Bronchial epithelial cell (primary cell): Measurements from ENCODE around the gene TUBB6. TPM values are rescaled to one million over a fixed set of nuclear protein-coding genes. Genes with fewer than 3 reads are reported as not detected.
A peak's percentile ranks its signal among the peaks of the same experiment; 100 is the strongest.

Experiments used
- DNase-seq: peaks from one replicate; pipeline ENCODE4 v3.0.0-alpha.2; 2010; ENCODE audit warnings: low read depth
- FAIRE-seq: peaks from 2 replicates; lab custom pipeline; 2011; peaks lifted over from hg19 to GRCh38; lab: Jason Lieb, UNC
- H3K27me3 ChIP-seq: 2 replicates; pipeline ENCODE4 v1.5.1; 2011; ENCODE audit warnings: low read length; ENCODE audit not compliant: control insufficient read depth, insufficient read depth
- H3K36me3 ChIP-seq: 2 replicates; pipeline ENCODE4 v1.5.1; 2011; ENCODE audit warnings: low read length; ENCODE audit not compliant: control insufficient read depth, insufficient read depth
- H3K4me3 ChIP-seq: 2 replicates; pipeline ENCODE4 v1.5.1; 2011; ENCODE audit warnings: mild to moderate bottlenecking, low read depth, low read length, control low read depth
- total RNA-seq: library from RNA; depleted of rRNA; stranded (reverse); fragments of >200 nt; gene quantifications from 2 replicates; pipeline ENCODE4 v1.2.1, GENCODE V29; 2014
- TF ChIP-seq, protein P1 (sequence below): IDR thresholded peaks from 2 replicates; pipeline ENCODE4 v1.5.1; 2011; ENCODE audit warnings: mild to moderate bottlenecking, moderate library complexity, low read length, control low read depth, inconsistent platforms; ENCODE audit not compliant: insufficient read depth, severe bottlenecking

The TUBB6 gene
- 468 and 922 TPM in 2 replicates for total RNA-seq

DNA sequence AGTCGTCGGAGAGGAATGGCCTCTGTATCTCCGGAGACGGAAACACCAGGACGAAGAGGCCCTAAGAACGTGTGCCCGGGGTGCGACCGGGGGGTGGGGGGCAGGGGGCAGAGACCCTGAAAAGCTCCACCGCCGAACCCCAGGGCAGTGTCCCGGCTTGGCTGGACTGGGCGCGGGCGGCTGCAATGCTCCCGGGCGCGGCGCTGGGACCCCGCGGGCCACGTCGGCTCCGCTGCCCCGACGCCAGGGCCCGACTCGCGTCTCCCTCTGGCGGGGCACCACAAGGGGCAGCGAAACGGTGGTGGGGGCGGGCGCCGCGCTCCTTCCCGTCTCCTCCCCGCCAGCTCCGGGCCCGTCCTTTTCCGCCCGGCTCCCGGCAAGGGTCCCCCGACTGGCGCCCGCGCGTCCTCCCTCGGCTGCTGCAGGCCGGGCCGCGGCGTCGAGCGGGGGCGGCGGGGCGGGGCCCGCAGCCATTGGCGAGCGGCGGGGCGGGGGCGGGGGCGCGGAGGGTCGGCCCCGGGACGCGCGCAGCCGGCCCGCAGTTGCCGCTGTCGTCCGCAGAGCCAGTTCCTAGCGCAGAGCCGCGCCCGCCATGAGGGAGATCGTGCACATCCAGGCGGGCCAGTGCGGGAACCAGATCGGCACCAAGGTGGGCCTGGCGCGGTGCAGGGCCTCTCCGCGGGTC is at the start of gene TUBB6:
Gene TUBB6, plus strand, starts transcription at position 541 of the 685 bp plus-strand sequence. Its CDS starts 52 bp downstream, at position 593.
- Histone ChIP-seq H3K4me3 (peak within 1 kb of the TSS; percentile 84), H3K27me3 (no peaks in the 10 kb centered on the region), H3K36me3 (peaks cover 11% of the 10 kb centered on the region)
- FAIRE-seq (no peak), DNase-seq (peak; percentile 44)
- TF ChIP-seq, protein P1, sequence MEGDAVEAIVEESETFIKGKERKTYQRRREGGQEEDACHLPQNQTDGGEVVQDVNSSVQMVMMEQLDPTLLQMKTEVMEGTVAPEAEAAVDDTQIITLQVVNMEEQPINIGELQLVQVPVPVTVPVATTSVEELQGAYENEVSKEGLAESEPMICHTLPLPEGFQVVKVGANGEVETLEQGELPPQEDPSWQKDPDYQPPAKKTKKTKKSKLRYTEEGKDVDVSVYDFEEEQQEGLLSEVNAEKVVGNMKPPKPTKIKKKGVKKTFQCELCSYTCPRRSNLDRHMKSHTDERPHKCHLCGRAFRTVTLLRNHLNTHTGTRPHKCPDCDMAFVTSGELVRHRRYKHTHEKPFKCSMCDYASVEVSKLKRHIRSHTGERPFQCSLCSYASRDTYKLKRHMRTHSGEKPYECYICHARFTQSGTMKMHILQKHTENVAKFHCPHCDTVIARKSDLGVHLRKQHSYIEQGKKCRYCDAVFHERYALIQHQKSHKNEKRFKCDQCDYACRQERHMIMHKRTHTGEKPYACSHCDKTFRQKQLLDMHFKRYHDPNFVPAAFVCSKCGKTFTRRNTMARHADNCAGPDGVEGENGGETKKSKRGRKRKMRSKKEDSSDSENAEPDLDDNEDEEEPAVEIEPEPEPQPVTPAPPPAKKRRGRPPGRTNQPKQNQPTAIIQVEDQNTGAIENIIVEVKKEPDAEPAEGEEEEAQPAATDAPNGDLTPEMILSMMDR = no peak

DNA sequence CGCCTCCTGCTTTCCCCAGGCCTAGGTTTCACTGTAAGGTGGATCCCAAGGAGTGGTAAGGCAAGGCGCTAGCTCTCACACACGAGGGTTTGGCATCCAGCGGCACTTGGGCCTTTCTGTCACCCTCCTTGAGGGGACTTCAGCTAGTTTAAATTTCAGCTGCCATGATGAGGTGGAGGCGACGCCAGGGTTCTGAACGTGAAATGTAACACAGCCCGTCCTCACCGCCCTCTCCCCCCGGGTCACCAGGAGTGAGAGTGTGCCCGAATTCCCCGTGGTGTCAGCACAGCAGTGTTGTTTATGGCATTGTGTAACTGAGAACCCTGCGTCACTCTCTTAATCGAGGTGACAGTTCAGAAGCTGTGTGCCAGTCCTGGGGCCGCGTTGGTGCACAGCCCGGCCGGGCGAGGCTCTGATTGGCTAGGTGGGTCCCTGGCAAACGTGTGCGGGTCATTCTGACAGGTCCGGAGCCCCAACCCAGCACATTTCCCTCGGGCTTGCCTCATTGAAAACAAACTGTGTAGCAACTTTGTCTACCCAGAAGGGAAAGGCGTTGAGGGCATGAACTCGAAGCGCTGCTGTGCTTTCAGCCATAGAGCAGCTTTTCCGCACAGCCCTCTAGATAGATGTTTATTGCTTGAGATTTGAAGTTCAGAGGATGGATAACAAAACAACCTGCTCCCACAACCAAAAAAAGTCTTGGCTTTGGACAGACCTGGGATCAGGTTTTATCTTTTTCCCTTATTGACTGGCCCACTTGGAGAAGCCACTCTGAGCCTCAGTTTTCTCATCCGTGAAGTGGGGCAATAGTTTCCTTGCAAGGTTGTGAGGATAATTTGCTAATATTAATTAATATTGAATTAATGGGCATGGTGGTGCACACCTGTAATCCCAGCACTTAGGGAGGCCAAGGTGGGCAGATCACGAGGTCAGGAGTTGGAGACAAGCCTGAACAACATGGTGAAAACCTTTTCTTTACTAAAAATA is 49.0 kb upstream of the TUBB6 start:
- peaks cover under 1% of the 10 kb centered on the region for H3K27me3 ChIP-seq
- no peak for DNase-seq
- H3K36me3 ChIP-seq = no peaks in the 10 kb centered on the region
- TF ChIP-seq, protein P1 = no peak
- no peak overlapping the region for H3K4me3 ChIP-seq
- no peak for FAIRE-seq

DNA sequence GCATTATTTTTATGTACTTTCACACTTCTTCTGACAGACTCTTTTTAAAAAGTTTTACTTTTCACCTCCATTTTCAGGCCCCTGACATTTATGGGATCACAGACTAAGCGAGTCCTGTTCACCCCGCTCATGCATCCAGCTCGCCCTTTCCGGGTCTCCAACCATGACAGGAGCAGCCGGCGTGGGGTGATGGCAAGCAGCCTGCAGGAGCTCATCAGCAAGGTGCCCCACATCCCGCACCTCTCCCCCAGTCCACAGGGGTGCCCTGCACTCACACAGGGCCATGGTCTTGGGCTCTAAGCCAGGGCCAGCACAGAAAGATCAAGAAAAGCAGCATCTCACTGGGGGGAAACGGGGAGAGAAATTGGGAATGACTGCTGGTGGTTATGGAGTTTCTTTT is 45.3 kb upstream of the TUBB6 start:
- peaks cover 3% of the 10 kb centered on the region for H3K27me3 ChIP-seq
- TF ChIP-seq, protein P1 = no peak
- H3K36me3 ChIP-seq = no peaks in the 10 kb centered on the region
- no peak for DNase-seq
- no peak for FAIRE-seq
- no peak overlapping the region for H3K4me3 ChIP-seq

DNA sequence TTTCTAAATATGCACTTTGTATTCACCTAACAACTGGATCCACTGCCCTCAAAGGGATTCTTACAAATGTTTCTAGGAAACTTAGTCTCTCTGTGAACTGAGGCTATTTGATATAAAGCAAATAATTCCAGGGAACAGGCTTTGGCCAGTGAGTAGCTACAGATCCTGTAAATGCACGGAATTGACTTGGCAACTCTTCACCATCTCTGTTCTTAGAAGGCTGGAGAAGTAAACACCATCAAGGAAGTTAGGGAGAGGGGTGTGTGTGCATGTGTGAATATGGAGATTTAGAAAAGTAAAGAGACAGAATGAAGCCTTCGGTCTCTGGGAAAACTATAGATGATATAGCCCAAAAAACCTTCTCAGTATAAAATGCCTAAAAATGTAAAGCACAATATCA is 43.2 kb upstream of the TUBB6 start:
- no peak for FAIRE-seq

DNA sequence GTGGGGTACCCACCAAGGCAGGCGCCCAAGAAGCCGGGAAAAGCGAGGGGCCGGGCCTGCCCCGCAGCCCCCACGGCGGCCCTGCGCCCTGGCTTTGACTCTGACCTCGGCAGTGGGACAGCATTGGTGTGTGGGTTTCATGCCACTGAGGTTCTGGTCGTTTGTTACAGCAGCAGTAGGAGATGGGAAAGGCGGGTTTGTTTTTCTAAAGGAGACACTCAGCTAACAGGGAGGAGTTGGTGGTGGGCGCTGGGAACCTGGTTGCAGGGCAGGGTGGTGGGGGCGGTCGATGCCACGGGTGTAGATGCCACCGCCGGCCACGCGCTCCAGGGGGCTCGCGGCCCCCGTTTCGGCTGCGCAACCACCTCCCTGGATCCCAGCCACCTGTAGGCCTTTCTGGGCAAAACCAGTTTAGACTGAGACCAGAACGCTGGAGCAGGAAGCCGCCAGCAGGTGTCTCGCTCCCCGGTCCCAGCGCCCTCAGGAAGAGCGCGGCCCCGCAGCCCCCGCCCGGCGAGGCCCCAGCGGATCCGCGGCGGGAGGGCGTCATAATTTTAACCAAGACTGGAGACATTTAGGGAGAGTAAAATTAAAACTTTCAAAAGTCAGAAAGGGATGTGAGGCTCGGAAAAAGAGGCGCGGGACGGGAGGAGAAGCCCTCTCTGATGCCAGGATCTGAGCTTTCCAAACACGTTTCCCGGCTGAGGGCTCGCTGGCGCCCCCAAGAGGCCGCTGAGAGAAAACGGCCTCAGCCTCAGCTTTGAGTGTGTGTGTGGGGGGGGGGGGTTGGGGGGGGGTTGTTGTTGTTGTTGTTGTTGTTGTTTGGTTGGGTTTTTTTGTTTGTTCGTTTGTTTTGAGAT is 36.4 kb upstream of the TUBB6 start:
- peak; percentile 54 for DNase-seq
- FAIRE-seq = no peak
- TF ChIP-seq, protein P1 = peak; percentile 68
- H3K36me3 ChIP-seq = no peaks in the 10 kb centered on the region
- no peaks in the 10 kb centered on the region for H3K27me3 ChIP-seq
- H3K4me3 ChIP-seq = peak overlapping the region; percentile 40

More for the DNA sequence above, 43.2 kb upstream of the TUBB6 start:
- H3K27me3 ChIP-seq = peaks cover 3% of the 10 kb centered on the region
- no peak for DNase-seq
- TF ChIP-seq, protein P1 = no peak
- H3K36me3 ChIP-seq = no peaks in the 10 kb centered on the region
- H3K4me3 ChIP-seq = no peak overlapping the region
